ENCODE data around the gene TMEM98.

Gene TMEM98

DNA sequence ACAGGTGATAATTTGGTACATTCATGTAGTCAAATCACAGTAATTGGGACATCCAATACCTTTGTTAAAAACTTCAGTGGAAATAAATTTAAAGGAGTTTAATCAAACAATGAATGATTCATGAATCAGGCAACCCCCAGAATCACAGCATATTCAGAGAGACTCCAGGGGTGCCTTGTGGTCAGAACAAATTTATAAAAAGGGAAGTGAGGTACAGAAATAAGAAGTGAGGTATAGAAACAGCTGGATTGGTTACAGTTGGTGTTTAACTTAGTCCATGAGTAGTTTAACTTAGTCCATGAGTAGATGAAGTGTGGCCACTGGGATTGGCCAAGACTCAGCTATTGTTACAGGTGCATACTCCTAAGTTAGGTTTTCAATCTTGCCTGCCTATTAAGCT is 25.1 kb downstream of the TMEM98 start:
- TF ChIP-seq, protein P1, sequence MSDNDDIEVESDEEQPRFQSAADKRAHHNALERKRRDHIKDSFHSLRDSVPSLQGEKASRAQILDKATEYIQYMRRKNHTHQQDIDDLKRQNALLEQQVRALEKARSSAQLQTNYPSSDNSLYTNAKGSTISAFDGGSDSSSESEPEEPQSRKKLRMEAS (IDR thresholded peaks at IDR 0.05; ENCODE audit: low read depth, low read length): no peak
- TF ChIP-seq, protein P2, sequence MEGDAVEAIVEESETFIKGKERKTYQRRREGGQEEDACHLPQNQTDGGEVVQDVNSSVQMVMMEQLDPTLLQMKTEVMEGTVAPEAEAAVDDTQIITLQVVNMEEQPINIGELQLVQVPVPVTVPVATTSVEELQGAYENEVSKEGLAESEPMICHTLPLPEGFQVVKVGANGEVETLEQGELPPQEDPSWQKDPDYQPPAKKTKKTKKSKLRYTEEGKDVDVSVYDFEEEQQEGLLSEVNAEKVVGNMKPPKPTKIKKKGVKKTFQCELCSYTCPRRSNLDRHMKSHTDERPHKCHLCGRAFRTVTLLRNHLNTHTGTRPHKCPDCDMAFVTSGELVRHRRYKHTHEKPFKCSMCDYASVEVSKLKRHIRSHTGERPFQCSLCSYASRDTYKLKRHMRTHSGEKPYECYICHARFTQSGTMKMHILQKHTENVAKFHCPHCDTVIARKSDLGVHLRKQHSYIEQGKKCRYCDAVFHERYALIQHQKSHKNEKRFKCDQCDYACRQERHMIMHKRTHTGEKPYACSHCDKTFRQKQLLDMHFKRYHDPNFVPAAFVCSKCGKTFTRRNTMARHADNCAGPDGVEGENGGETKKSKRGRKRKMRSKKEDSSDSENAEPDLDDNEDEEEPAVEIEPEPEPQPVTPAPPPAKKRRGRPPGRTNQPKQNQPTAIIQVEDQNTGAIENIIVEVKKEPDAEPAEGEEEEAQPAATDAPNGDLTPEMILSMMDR (IDR thresholded peaks at IDR 0.05; ENCODE audit: low read depth, low read length): no peak
- no peak for TF ChIP-seq POLR2A (IDR thresholded peaks at IDR 0.05; ENCODE audit: extremely low read depth, insufficient read length)
- no peak for TF ChIP-seq MYC (IDR thresholded peaks at IDR 0.05; ENCODE audit: low read depth, low read length)

DNA sequence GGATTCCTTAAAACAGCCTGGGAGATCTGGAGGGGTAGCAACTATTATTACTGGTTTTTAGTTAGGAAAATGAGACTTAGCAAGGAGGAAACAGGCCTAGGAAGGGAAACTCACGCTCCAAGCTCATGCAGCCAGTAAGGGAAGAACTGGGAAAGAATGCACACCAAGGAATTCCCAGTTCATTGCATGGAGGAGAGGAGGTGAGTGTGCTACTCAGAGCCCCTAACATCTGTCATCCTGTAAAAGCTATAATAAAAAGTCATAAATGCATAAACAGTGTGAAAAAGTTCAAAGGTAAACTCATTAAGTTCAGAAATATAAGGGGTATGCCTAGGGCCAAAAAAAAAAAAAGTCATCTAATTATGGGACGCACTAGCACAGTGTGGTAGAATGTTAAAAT is 25.9 kb downstream of the TMEM98 start:
- TF ChIP-seq, protein P1 (IDR thresholded peaks at IDR 0.05; ENCODE audit: low read depth, low read length): no peak
- no peak for TF ChIP-seq POLR2A (IDR thresholded peaks at IDR 0.05; ENCODE audit: extremely low read depth, insufficient read length)
- TF ChIP-seq MYC (IDR thresholded peaks at IDR 0.05; ENCODE audit: low read depth, low read length): no peak
- TF ChIP-seq, protein P2 (IDR thresholded peaks at IDR 0.05; ENCODE audit: low read depth, low read length): no peak
- no peak overlapping the region for H3K4me3 ChIP-seq (ENCODE audit: low read depth, low read length)
- no peak for DNase-seq (ENCODE audit: low read depth)

More for the DNA sequence above, 25.1 kb downstream of the TMEM98 start:
- DNase-seq (ENCODE audit: low read depth): no peak
- H3K4me3 ChIP-seq (ENCODE audit: low read depth, low read length): no peak overlapping the region

DNA sequence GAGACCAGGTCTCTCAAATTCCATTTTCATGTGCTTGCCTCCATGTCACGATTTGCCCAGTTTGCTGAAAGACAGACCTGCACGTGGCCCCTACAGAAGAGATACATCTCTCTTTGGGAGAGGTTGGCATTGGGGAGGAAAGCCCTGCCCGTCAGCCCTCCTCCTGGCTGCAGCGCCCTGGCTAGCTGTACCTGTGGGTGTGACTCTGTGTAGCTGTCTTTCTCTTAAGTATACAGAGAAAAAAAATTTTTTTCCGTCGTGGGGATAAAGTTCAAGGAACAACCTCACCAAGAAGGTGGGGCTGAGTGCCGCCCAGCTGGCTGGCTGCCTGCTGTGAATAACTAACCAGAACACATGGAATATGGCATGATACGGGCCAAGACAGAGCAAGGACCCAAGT is 26.5 kb downstream of the TMEM98 start:
- DNase-seq (ENCODE audit: low read depth): no peak
- TF ChIP-seq, protein P2 (IDR thresholded peaks at IDR 0.05; ENCODE audit: low read depth, low read length): no peak
- TF ChIP-seq, protein P1 (IDR thresholded peaks at IDR 0.05; ENCODE audit: low read depth, low read length): no peak
- no peak for TF ChIP-seq POLR2A (IDR thresholded peaks at IDR 0.05; ENCODE audit: extremely low read depth, insufficient read length)
- H3K4me3 ChIP-seq (ENCODE audit: low read depth, low read length): no peak overlapping the region

DNA sequence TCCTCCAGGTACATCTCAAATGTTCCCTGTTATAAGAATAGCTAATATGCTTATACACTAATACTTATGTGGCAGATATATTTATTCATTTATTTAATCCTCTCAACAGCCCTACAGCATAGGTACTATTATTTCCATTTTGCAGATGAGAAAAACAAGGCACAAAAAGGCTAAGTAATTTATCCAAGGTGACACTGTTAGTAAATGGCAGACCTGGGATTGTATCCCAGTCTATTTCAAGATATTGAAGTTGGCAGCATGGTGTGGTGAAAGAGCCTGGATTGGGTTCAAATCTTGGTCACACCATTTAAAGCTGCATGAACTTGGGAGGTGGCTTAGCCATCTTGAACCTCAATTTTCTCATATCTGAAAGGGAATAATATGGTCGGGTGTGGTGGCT is 27.2 kb downstream of the TMEM98 start:
- H3K4me3 ChIP-seq (ENCODE audit: low read depth, low read length): no peak overlapping the region
- no peak for DNase-seq (ENCODE audit: low read depth)
- TF ChIP-seq, protein P2 (IDR thresholded peaks at IDR 0.05; ENCODE audit: low read depth, low read length): no peak
- TF ChIP-seq, protein P1 (IDR thresholded peaks at IDR 0.05; ENCODE audit: low read depth, low read length): no peak
- no peak for TF ChIP-seq POLR2A (IDR thresholded peaks at IDR 0.05; ENCODE audit: extremely low read depth, insufficient read length)
- no peak for TF ChIP-seq MYC (IDR thresholded peaks at IDR 0.05; ENCODE audit: low read depth, low read length)

DNA sequence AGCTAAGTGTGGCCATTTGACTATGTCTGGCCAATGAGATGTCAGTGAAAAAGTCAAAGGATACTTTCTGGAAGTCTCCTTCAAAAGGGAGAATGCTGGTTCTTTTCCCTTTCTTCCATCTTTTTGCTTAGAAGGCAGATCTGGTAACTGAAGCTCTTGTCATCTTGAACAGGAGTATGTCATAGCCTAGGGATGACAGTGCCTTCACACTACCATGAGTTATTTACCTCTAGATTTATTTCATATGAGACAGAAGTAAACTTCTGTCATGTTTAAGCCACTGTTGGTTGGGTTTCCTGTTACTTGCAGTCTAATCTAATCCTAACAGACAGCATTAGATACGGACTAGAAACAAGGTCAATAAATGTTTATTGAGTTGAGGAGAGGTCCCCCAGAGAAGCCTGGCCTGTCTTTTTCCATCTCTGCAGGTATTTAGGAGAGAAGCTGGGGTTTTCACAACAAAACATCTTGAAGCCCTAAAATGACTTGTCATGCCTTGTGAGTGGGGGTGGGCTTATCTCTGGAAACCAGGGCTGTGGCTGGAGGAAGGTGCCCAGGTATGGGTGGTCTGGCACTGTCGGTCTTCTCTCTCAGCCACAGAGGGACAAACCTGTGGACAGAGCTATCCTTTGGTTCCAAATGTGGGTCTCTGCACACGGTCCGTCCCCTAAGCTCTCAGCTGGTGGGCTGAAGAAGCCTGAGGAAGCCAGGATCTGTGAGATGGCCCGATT is 28.5 kb downstream of the TMEM98 start:
- no peak overlapping the region for H3K4me3 ChIP-seq (ENCODE audit: low read depth, low read length)
- DNase-seq (ENCODE audit: low read depth): no peak
- TF ChIP-seq MYC (IDR thresholded peaks at IDR 0.05; ENCODE audit: low read depth, low read length): no peak
- TF ChIP-seq POLR2A (IDR thresholded peaks at IDR 0.05; ENCODE audit: extremely low read depth, insufficient read length): no peak
- TF ChIP-seq, protein P2 (IDR thresholded peaks at IDR 0.05; ENCODE audit: low read depth, low read length): no peak
- TF ChIP-seq, protein P1 (IDR thresholded peaks at IDR 0.05; ENCODE audit: low read depth, low read length): no peak
